Astrocyte (in vitro differentiated cells and primary cell): Measurements from ENCODE around the gene DERA. TPM values are rescaled to one million over a fixed set of nuclear protein-coding genes. Genes with fewer than 3 reads are reported as not detected.

ENCODE experiments used
- DNase-seq: peaks from one replicate; pipeline ENCODE4 v3.0.0-alpha.2; 2010; ENCODE audit warnings: low read depth
- FAIRE-seq: peaks from 2 replicates; lab custom pipeline; 2011; peaks lifted over from hg19 to GRCh38; lab: Jason Lieb, UNC
- H2AFZ ChIP-seq: 2 replicates; pipeline ENCODE4 v1.6.0; 2012; ENCODE audit warnings: low read depth, low read length, inconsistent platforms
- H3K27ac ChIP-seq: 2 replicates; pipeline ENCODE4 v1.5.1; 2011; ENCODE audit warnings: low read depth, low read length, inconsistent platforms
- H3K27me3 ChIP-seq: 2 replicates; pipeline ENCODE4 v1.6.0; 2011; ENCODE audit warnings: low read length, inconsistent platforms; ENCODE audit not compliant: insufficient read depth
- H3K36me3 ChIP-seq: 2 replicates; pipeline ENCODE4 v1.5.1; 2011; ENCODE audit warnings: low read length, inconsistent platforms; ENCODE audit not compliant: insufficient read depth
- H3K4me1 ChIP-seq: 2 replicates; pipeline ENCODE4 v1.5.1; 2011; ENCODE audit warnings: low read length, inconsistent platforms; ENCODE audit not compliant: insufficient read depth
- H3K4me2 ChIP-seq: 2 replicates; pipeline ENCODE4 v1.6.0; 2012; ENCODE audit warnings: low read length, inconsistent platforms
- H3K4me3 ChIP-seq: 2 replicates; pipeline ENCODE4 v1.5.1; 2011; ENCODE audit warnings: low read depth, mild to moderate bottlenecking, low read length, inconsistent platforms; ENCODE audit not compliant: insufficient read depth
- H3K79me2 ChIP-seq: 2 replicates; pipeline ENCODE4 v1.6.0; 2012; ENCODE audit warnings: mild to moderate bottlenecking, low read length, inconsistent platforms; ENCODE audit not compliant: insufficient read depth
- H3K9ac ChIP-seq: 2 replicates; pipeline ENCODE4 v1.6.0; 2012; ENCODE audit warnings: mild to moderate bottlenecking, low read length, inconsistent platforms
- H3K9me3 ChIP-seq: 2 replicates; pipeline ENCODE4 v1.5.1; 2012; ENCODE audit warnings: low read depth, mild to moderate bottlenecking, low read length, inconsistent platforms; ENCODE audit not compliant: insufficient read depth
- H4K20me1 ChIP-seq: 2 replicates; pipeline ENCODE4 v1.6.0; 2012; ENCODE audit warnings: low read length, inconsistent platforms; ENCODE audit not compliant: insufficient read depth
- H3K27ac Mint-ChIP-seq: one replicate; pipeline ENCODE4 v1.8.0; 2021; ENCODE audit warnings: mild to moderate bottlenecking, mixed read lengths; ENCODE audit not compliant: unreplicated experiment
- H3K27me3 Mint-ChIP-seq: one replicate; pipeline ENCODE4 v1.8.0; 2021; ENCODE audit warnings: low read depth, mixed read lengths; ENCODE audit not compliant: unreplicated experiment
- H3K36me3 Mint-ChIP-seq: one replicate; pipeline ENCODE4 v1.8.0; 2021; ENCODE audit warnings: low read depth, mixed read lengths; ENCODE audit not compliant: unreplicated experiment
- H3K4me1 Mint-ChIP-seq: one replicate; pipeline ENCODE4 v1.8.0; 2021; ENCODE audit warnings: low read depth, mixed read lengths; ENCODE audit not compliant: unreplicated experiment
- H3K4me3 Mint-ChIP-seq: one replicate; pipeline ENCODE4 v1.8.0; 2021; ENCODE audit warnings: mild to moderate bottlenecking, moderate library complexity, mixed read lengths; ENCODE audit not compliant: unreplicated experiment
- H3K9me3 Mint-ChIP-seq: one replicate; pipeline ENCODE4 v1.8.0; 2021; ENCODE audit warnings: mild to moderate bottlenecking, mixed read lengths; ENCODE audit not compliant: unreplicated experiment
- CTCF ChIP-seq: IDR thresholded peaks from 2 replicates; pipeline ENCODE4 v1.5.1; 2011; ENCODE audit warnings: low read depth, mild to moderate bottlenecking, inconsistent platforms, low read length, moderate library complexity; ENCODE audit not compliant: insufficient read depth
- EZH2 ChIP-seq: IDR thresholded peaks from 2 replicates; pipeline ENCODE4 v1.6.1; 2012; ENCODE audit warnings: mild to moderate bottlenecking, low read length, inconsistent platforms; ENCODE audit not compliant: insufficient read depth
- total RNA-seq: library from RNA; stranded (reverse); gene quantifications from 2 replicates; pipeline ENCODE4 v1.2.1, GENCODE V29; 2021

Gene DERA
- total RNA-seq, 1 donor from 2014 or later: 40.1 TPM

GRCh38 chr12:15979096-15980092, 68.3 kb downstream of the DERA start:
- Histone ChIP-seq H2AFZ (no peak overlapping the region), H3K27me3 (no peaks in the 10 kb centered on the region), H4K20me1 (no peaks in the 10 kb centered on the region), H3K27ac (peak overlapping the region; percentile 91), H3K9me3 (no peaks in the 10 kb centered on the region), H3K4me1 (peaks cover 29% of the 10 kb centered on the region), H3K9ac (peak overlapping the region; percentile 56), H3K36me3 (peaks cover 8% of the 10 kb centered on the region), H3K4me2 (peak overlapping the region; percentile 65), H3K79me2 (no peaks in the 10 kb centered on the region), H3K4me3 (no peak overlapping the region)
- Mint-ChIP-seq H3K9me3 (no peaks in the 10 kb centered on the region), H3K27ac (peak overlapping the region; percentile 71), H3K27me3 (no peaks in the 10 kb centered on the region), H3K4me3 (no peak overlapping the region), H3K4me1 (peaks cover 28% of the 10 kb centered on the region), H3K36me3 (peaks cover 7% of the 10 kb centered on the region)
- DNase-seq (peak; percentile 98), FAIRE-seq (peak; percentile 43)
- no peak for TF ChIP-seq EZH2
- TF ChIP-seq CTCF: peak; percentile 57

DNA sequence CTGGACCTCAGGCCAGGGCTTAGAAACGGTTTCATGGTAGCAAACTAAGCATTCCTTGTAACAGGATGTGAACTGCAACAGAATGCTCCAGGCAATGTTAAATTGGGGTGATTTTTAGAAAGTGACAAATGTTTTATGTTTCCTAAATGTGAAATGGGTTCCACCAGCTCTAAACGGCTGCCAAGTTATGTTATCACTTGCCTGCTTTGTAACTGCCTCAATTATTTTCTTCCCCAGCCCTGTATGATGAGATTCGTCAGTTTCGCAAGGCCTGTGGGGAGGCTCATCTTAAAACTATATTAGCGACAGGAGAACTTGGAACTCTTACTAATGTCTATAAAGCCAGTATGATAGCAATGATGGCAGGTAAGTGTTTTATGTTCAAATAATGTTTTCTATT, 70.9 kb downstream of the DERA start:
- H3K4me3 ChIP-seq: no peak overlapping the region
- TF ChIP-seq CTCF (no peak), EZH2 (no peak)
- H3K9ac ChIP-seq: no peak overlapping the region
- H3K27me3 ChIP-seq: no peaks in the 10 kb centered on the region
- H4K20me1 ChIP-seq: no peaks in the 10 kb centered on the region
- no peaks in the 10 kb centered on the region for H3K9me3 ChIP-seq
- Mint-ChIP-seq H3K4me3 (no peak overlapping the region), H3K4me1 (peaks cover 28% of the 10 kb centered on the region), H3K27ac (no peak overlapping the region), H3K9me3 (no peaks in the 10 kb centered on the region), H3K36me3 (peaks cover 11% of the 10 kb centered on the region), H3K27me3 (no peaks in the 10 kb centered on the region)
- no peak overlapping the region for H3K4me2 ChIP-seq
- no peaks in the 10 kb centered on the region for H3K36me3 ChIP-seq
- peak; percentile 10 for DNase-seq
- H3K27ac ChIP-seq: no peak overlapping the region
- H3K79me2 ChIP-seq: no peaks in the 10 kb centered on the region
- H2AFZ ChIP-seq: no peak overlapping the region
- peaks cover 29% of the 10 kb centered on the region for H3K4me1 ChIP-seq
- FAIRE-seq: no peak
